Esophagus mucosa (tissue), 1 donor: ENCODE results near the gene MRPL12. TPM values are rescaled to one million over a fixed set of nuclear protein-coding genes. Genes with fewer than 3 reads are reported as not detected.

ENCODE experiments used
- ATAC-seq: fragments of 200-7000 bp; cut with Tn5 transposase; one replicate; pipeline ENCODE4 v1.9.1; 2020
- total RNA-seq: library from RNA; stranded (reverse); gene quantifications from one replicate; pipeline ENCODE4 v1.2.4, GENCODE V29; 2023
- donor health status: DM: yes; HTN: yes; CAD: no.

Gene MRPL12
- total RNA-seq, 1 donor from 2014 or later = 89.5 TPM

- ATAC-seq = no peak
These were observed 37.3 kb downstream of the MRPL12 start for GRCh38 chr17:81740395-81740961.

- no peak for ATAC-seq
These were observed 38.0 kb downstream of the MRPL12 start for GRCh38 chr17:81741049-81741593.

DNA sequence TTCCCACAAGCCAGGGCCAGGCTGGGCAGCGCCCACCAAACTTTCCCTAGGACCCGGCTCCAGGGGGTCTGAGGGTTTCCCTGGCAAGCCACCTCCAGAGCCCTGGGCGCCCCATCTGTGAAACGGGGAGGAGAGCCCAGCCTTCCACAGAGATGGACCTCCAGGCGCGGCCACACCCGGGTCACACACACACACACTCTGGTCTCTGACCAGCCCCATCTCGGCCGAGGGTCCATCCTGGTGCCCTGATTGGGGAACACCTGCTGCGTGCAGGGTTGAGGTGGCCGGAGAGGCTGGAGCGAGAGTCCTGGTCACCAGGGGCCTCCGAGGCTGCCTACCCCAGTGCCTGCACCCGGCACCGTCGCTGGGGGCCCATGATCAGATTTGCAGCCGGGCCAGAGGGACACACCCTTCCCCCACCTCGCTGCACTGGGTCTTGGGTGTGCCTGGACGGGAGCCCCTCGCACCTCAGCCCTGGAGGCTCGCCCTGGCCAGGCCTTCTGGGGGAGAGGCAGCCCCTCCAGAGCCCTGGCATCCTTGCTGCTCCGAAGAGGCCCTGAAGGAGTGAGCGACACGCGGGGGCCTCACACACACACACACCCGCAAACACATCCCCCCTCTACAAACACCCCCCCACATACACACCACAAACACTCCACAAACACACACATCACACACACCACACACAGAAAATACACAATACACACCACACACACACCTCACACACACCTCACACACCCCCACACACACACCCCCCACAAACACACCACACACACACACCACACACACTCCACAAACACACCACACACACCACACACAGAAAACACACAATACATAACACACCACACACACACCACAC lies 38.7 kb downstream of the MRPL12 start:
- ATAC-seq = peak; percentile 42

Other genes with a start within 250 kb of the MRPL12 start
- 4,027 TPM for gene ACTG1, start 190.6 kb upstream of the MRPL12 start, total RNA-seq
- gene FSCN2, start 175.0 kb upstream of the MRPL12 start, total RNA-seq = 0.76 TPM
- gene FAAP100, start 151.0 kb upstream of the MRPL12 start, total RNA-seq = 16.3 TPM
- gene NPLOC4, start 66.3 kb upstream of the MRPL12 start, total RNA-seq = 92.8 TPM
- gene TSPAN10, start 66.2 kb upstream of the MRPL12 start, total RNA-seq = 2.2 TPM
- not detected for gene PDE6G, start 46.8 kb upstream of the MRPL12 start, total RNA-seq
- gene OXLD1, start 36.8 kb upstream of the MRPL12 start, total RNA-seq = 22.4 TPM
- 21.4 TPM for gene CCDC137, start 36.6 kb upstream of the MRPL12 start, total RNA-seq
- 24.3 TPM for gene ARL16, start 19.6 kb upstream of the MRPL12 start, total RNA-seq
- 62.5 TPM for gene HGS, start 19.4 kb upstream of the MRPL12 start, total RNA-seq
- gene SLC25A10, start 8.9 kb downstream of the MRPL12 start, total RNA-seq = 37.2 TPM
- gene GCGR, start 100.8 kb downstream of the MRPL12 start, total RNA-seq = 0.08 TPM
- gene MCRIP1, start 129.9 kb downstream of the MRPL12 start, total RNA-seq = 18.7 TPM
- 0.24 TPM for gene PPP1R27, start 131.7 kb downstream of the MRPL12 start, total RNA-seq
- gene P4HB, start 157.2 kb downstream of the MRPL12 start, total RNA-seq = 812 TPM
- gene ARHGDIA, start 168.0 kb downstream of the MRPL12 start, total RNA-seq = 300 TPM
- gene ALYREF, start 188.2 kb downstream of the MRPL12 start, total RNA-seq = 68.9 TPM
- gene ANAPC11, start 188.4 kb downstream of the MRPL12 start, total RNA-seq = 113 TPM
- 0.24 TPM for gene NPB, start 198.9 kb downstream of the MRPL12 start, total RNA-seq
- gene PCYT2, start 208.0 kb downstream of the MRPL12 start, total RNA-seq = 36.7 TPM
- gene SIRT7, start 214.8 kb downstream of the MRPL12 start, total RNA-seq = 46.2 TPM
- 12.3 TPM for gene MAFG, start 224.4 kb downstream of the MRPL12 start, total RNA-seq
- 28.9 TPM for gene PYCR1, start 233.9 kb downstream of the MRPL12 start, total RNA-seq
- not detected for gene MYADML2, start 243.9 kb downstream of the MRPL12 start, total RNA-seq